Panc1 (cell line): ENCODE results near the gene SNED1. TPM values are rescaled to one million over a fixed set of nuclear protein-coding genes. Genes with fewer than 3 reads are reported as not detected.

Experiments
- ATAC-seq: fragments of 200-7000 bp; cut with Tn5 transposase; 2 replicates; pipeline ENCODE4 v1.9.1; 2020; ENCODE audit warnings: mild to moderate bottlenecking, moderate library complexity
- BruUV-seq: library from RNA; stranded (reverse); fragments of 400-500 nt; replicated peaks from 2 replicates; lab custom pipeline; 2021; lab: Mats Ljungman, UMichigan
- CTCF ChIA-PET: fragments of 300-600 bp; sonication (Branson Sonifier 250); formaldehyde crosslinking; loops from one replicate; lab custom pipeline; 2022; ENCODE audit warnings: antibody characterized with exemption; lab: Charles Lee
- POLR2A ChIA-PET: fragments of 300-600 bp; sonication (Branson Sonifier 250); formaldehyde crosslinking; loops from one replicate; lab custom pipeline; 2022; ENCODE audit warnings: antibody characterized with exemption; lab: Charles Lee
- DNase-seq: peaks from one replicate; pipeline ENCODE4 v3.0.0-alpha.2; 2010; ENCODE audit warnings: low read depth, low spot score
- H3K27ac ChIP-seq: 2 replicates; pipeline ENCODE4 v1.5.1; 2011; ENCODE audit warnings: mild to moderate bottlenecking, low read length, inconsistent platforms
- H3K27me3 ChIP-seq: fragments of 200-500 bp; sonication (Bioruptor generic); 2 replicates; pipeline ENCODE4 v1.6.0; 2014; ENCODE audit warnings: low read length, inconsistent platforms; ENCODE audit not compliant: control insufficient read depth, insufficient read depth
- H3K36me3 ChIP-seq: fragments of 200-500 bp; sonication (Bioruptor generic); 2 replicates; pipeline ENCODE4 v1.5.1; 2014; ENCODE audit warnings: inconsistent platforms, mild to moderate bottlenecking, low read length, moderate library complexity; ENCODE audit not compliant: control insufficient read depth, insufficient read depth
- H3K4me1 ChIP-seq: 2 replicates; pipeline ENCODE4 v1.5.1; 2011; ENCODE audit warnings: inconsistent platforms, mild to moderate bottlenecking, low read length, moderate library complexity; ENCODE audit not compliant: control insufficient read depth, insufficient read depth
- H3K4me3 ChIP-seq, 2 experiments: 2 replicates each; pipeline ENCODE4 v1.5.1; 2011 to 2012; ENCODE audit warnings: low read depth in 2 of 2, low read length in 2 of 2, mild to moderate bottlenecking in 2 of 2, inconsistent platforms in 1 of 2, moderate library complexity in 1 of 2
- H3K9me3 ChIP-seq: fragments of 200-500 bp; sonication (Bioruptor generic); 2 replicates; pipeline ENCODE4 v1.5.1; 2014; ENCODE audit warnings: low read depth, mild to moderate bottlenecking, inconsistent platforms, low read length, moderate library complexity; ENCODE audit not compliant: control insufficient read depth, insufficient read depth
- CTCF ChIP-seq: fragments of 450-650 bp; IDR thresholded peaks from 2 replicates; pipeline ENCODE4 v1.5.1; 2017; ENCODE audit warnings: mild to moderate bottlenecking
- POLR2AphosphoS5 ChIP-seq: IDR thresholded peaks from 2 replicates; pipeline ENCODE4 v1.6.1; 2012; ENCODE audit warnings: mild to moderate bottlenecking, low read depth, low read length, moderate library complexity
- SIN3A ChIP-seq: IDR thresholded peaks from 2 replicates; pipeline ENCODE4 v1.6.1; 2012; ENCODE audit warnings: low read depth, mild to moderate bottlenecking, low read length, moderate library complexity, borderline replicate concordance; ENCODE audit not compliant: insufficient read depth
- TCF7L2 ChIP-seq: IDR thresholded peaks from 2 replicates; pipeline ENCODE4 v1.6.1; 2011; ENCODE audit warnings: mild to moderate bottlenecking, low read depth, low read length, inconsistent platforms
- in situ Hi-C: cut with HindIII; loops from 2 replicates; pipeline ENCODE4 v1.10.0; 2016; ENCODE audit warnings: low sequenced_read_pairs, low pct_unique_long_range_greater_than_20kb
- intact Hi-C: fragments of 100-400 bp; cut with micrococcal nuclease; formaldehyde crosslinking; loops from one replicate; pipeline ENCODE4 v1.10.0; 2022; ENCODE audit not compliant: unreplicated experiment
- total RNA-seq: library from RNA; stranded (reverse); gene quantifications from one replicate; pipeline ENCODE4 v1.2.1, GENCODE V29; 2021; ENCODE audit not compliant: unreplicated experiment
- TF ChIP-seq, protein P1 (sequence below), 2 experiments: IDR thresholded peaks; 2 replicates each; pipeline ENCODE4 v1.6.1; 2011 to 2012; ENCODE audit warnings: low read depth in 2 of 2, control low read depth in 1 of 2, low read length in 1 of 2, mild to moderate bottlenecking in 1 of 2, moderate library complexity in 1 of 2; ENCODE audit not compliant: insufficient read depth in 1 of 2

Gene SNED1
- total RNA-seq, 1 experiment from 2014 or later: 11.0 TPM

DNA sequence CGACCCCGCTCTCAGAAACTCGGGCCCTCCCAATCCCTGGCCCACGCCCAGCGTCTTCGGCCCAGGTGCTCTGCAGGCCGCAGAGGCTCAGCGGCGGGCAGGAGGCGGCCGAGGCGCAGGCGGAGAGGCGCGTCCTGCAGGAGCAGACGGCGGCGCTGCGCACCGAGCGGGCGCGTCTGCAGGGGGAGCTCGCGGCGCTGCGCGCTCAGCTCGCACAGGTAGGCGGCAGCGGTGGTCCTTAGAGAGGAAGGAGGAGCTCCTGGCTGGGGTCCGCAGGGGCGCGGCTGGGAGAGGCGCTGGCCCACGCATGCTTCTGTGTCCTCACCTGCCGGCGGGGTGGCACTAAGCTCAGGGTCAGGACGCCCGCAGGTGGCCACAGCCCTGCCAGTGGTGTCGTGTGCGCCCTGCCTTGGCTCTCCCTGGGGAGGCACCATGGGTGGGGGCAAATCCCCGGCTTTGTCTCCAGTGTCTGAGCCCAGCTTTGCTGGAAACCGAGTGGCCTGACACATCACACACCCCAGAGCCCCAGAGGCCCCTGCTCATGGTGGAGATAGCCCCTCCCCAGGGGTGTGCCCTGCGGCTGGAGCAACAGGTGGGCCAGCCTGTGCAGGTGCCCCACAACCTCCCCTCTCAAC is 14.9 kb upstream of the SNED1 start:
- POLR2A ChIA-PET: no interaction called here
- Histone ChIP-seq H3K27me3 (no peaks in the 10 kb centered on the region), H3K4me1 (peaks cover 14% of the 10 kb centered on the region), H3K4me3 (peak overlapping the region in 1 of 2 experiments; percentile 25; a peak in 1 of 4 replicates), H3K27ac (no peak overlapping the region), H3K36me3 (no peaks in the 10 kb centered on the region), H3K9me3 (no peaks in the 10 kb centered on the region)
- intact Hi-C loops: no loop called here
- CTCF ChIA-PET: interaction anchor here (0.5 to 1.2 kb wide), 2 partner anchors 13 to 69 kb away, joined by 7 to 14 read pairs; no protein-coding TSS in a partner anchor
- in situ Hi-C loops: no loop called here
- ATAC-seq: peak; percentile 93
- BruUV-seq: no TSS peak
- no peak for DNase-seq
- peak; percentile 95 for TF ChIP-seq CTCF
- TF ChIP-seq TCF7L2: no peak

GRCh38 chr2:240983996-240984498 is 14.4 kb upstream of the SNED1 start:
- H3K27ac ChIP-seq: no peak overlapping the region
- CTCF ChIA-PET: interaction anchor here (0.5 to 1.2 kb wide), 3 partner anchors 12 to 314 kb away, joined by 7 to 14 read pairs (median 8); no protein-coding TSS in a partner anchor
- POLR2A ChIA-PET: no interaction called here
- H3K4me3 ChIP-seq: peak overlapping the region in 1 of 2 experiments; percentile 25; a peak in 1 of 4 replicates
- DNase-seq: no peak
- peaks cover 14% of the 10 kb centered on the region for H3K4me1 ChIP-seq
- TF ChIP-seq SIN3A (no peak), POLR2AphosphoS5 (no peak)
- H3K27me3 ChIP-seq: no peaks in the 10 kb centered on the region
- H3K36me3 ChIP-seq: no peaks in the 10 kb centered on the region
- intact Hi-C loops: no loop called here
- H3K9me3 ChIP-seq: no peaks in the 10 kb centered on the region
- BruUV-seq: no TSS peak
- in situ Hi-C loops: no loop called here
- ATAC-seq: peak; percentile 54

- in situ Hi-C loops (no loop called here), intact Hi-C loops (no loop called here)
- Histone ChIP-seq H3K4me1 (peaks cover 14% of the 10 kb centered on the region), H3K4me3 (no peak overlapping the region), H3K27ac (no peak overlapping the region), H3K27me3 (no peaks in the 10 kb centered on the region), H3K36me3 (no peaks in the 10 kb centered on the region), H3K9me3 (no peaks in the 10 kb centered on the region)
- DNase-seq (no peak), ATAC-seq (no peak)
- TF ChIP-seq CTCF: no peak
- TF ChIP-seq TCF7L2: no peak
- TF ChIP-seq POLR2AphosphoS5: no peak
- TF ChIP-seq, protein P1, sequence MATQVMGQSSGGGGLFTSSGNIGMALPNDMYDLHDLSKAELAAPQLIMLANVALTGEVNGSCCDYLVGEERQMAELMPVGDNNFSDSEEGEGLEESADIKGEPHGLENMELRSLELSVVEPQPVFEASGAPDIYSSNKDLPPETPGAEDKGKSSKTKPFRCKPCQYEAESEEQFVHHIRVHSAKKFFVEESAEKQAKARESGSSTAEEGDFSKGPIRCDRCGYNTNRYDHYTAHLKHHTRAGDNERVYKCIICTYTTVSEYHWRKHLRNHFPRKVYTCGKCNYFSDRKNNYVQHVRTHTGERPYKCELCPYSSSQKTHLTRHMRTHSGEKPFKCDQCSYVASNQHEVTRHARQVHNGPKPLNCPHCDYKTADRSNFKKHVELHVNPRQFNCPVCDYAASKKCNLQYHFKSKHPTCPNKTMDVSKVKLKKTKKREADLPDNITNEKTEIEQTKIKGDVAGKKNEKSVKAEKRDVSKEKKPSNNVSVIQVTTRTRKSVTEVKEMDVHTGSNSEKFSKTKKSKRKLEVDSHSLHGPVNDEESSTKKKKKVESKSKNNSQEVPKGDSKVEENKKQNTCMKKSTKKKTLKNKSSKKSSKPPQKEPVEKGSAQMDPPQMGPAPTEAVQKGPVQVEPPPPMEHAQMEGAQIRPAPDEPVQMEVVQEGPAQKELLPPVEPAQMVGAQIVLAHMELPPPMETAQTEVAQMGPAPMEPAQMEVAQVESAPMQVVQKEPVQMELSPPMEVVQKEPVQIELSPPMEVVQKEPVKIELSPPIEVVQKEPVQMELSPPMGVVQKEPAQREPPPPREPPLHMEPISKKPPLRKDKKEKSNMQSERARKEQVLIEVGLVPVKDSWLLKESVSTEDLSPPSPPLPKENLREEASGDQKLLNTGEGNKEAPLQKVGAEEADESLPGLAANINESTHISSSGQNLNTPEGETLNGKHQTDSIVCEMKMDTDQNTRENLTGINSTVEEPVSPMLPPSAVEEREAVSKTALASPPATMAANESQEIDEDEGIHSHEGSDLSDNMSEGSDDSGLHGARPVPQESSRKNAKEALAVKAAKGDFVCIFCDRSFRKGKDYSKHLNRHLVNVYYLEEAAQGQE (IDR thresholded peaks at IDR 0.05; ENCODE audit: insufficient read depth in 1 of 2, low read depth in 2 of 2, low read length in 1 of 2): no peak
- no peak for TF ChIP-seq SIN3A
- CTCF ChIA-PET: no interaction called here
- no TSS peak for BruUV-seq
- POLR2A ChIA-PET: no interaction called here
Measured at GRCh38 chr2:240985881-240986786, 12.3 kb upstream of the SNED1 start.
